ENCODE data around the gene CNNM4.
A peak's percentile ranks its signal among the peaks of the same experiment; 100 is the strongest.

CNNM4 gene

GRCh38 chr2:96756788-96757476 is 3.8 kb upstream of the CNNM4 start:
- POLR2A ChIA-PET = interaction anchor here (0.5 kb wide), 1 partner anchor 79 kb away, joined by 6 read pairs; no protein-coding TSS in a partner anchor
- TF ChIP-seq, protein P1, sequence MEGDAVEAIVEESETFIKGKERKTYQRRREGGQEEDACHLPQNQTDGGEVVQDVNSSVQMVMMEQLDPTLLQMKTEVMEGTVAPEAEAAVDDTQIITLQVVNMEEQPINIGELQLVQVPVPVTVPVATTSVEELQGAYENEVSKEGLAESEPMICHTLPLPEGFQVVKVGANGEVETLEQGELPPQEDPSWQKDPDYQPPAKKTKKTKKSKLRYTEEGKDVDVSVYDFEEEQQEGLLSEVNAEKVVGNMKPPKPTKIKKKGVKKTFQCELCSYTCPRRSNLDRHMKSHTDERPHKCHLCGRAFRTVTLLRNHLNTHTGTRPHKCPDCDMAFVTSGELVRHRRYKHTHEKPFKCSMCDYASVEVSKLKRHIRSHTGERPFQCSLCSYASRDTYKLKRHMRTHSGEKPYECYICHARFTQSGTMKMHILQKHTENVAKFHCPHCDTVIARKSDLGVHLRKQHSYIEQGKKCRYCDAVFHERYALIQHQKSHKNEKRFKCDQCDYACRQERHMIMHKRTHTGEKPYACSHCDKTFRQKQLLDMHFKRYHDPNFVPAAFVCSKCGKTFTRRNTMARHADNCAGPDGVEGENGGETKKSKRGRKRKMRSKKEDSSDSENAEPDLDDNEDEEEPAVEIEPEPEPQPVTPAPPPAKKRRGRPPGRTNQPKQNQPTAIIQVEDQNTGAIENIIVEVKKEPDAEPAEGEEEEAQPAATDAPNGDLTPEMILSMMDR (IDR thresholded peaks at IDR 0.05; ENCODE audit: control extremely low read depth, extremely low read depth, low read depth, missing control alignments) = peak; percentile 5
- no peak for DNase-seq (ENCODE audit: extremely low spot score)
- CTCF ChIA-PET = interaction anchor here (0.6 to 10.0 kb wide), 8 partner anchors 9 to 227 kb away, joined by 3 to 171 read pairs (median 4); no protein-coding TSS in a partner anchor

DNA sequence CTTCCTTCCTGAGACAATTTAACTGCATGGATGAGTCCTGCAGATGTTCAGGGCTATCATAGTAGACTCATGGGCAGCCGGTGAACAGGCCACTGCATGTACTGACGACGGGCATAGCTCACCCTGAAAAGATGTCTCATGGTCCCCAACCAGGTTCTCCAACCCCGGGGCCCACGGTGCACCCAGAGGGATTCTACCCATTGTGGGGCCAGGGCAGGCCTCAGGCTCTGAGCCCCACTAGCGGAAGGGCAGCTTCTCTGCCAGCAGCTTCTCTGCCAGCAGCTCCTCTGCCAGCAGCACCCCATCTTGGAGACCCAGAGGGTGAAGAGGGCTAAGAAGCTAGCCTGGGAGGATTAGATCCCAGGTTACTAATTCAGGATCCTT is 3.2 kb upstream of the CNNM4 start:
- TF ChIP-seq, protein P1 (IDR thresholded peaks at IDR 0.05; ENCODE audit: control extremely low read depth, extremely low read depth, low read depth, missing control alignments) = no peak
- no peak for DNase-seq (ENCODE audit: extremely low spot score)
- ChIA-PET CTCF (interaction anchor here (0.6 to 10.0 kb wide), 8 partner anchors 10 to 227 kb away, joined by 3 to 171 read pairs (median 4); no protein-coding TSS in a partner anchor), POLR2A (interaction anchor here (0.5 kb wide), 1 partner anchor 78 kb away, joined by 6 read pairs; no protein-coding TSS in a partner anchor)

GRCh38 chr2:96758987-96759386 is 1.7 kb upstream of the CNNM4 start:
- no peak for DNase-seq (ENCODE audit: extremely low spot score)
- TF ChIP-seq, protein P1 (IDR thresholded peaks at IDR 0.05; ENCODE audit: control extremely low read depth, extremely low read depth, low read depth, missing control alignments) = no peak
- CTCF ChIA-PET = interaction anchor here (0.9 to 10.0 kb wide), 5 partner anchors 9 to 21 kb away, joined by 3 to 171 read pairs (median 3); partner anchors contain the start of gene LMAN2L
- POLR2A ChIA-PET = no interaction called here

- POLR2A ChIA-PET = no interaction called here
- no peak for DNase-seq (ENCODE audit: extremely low spot score)
- CTCF ChIA-PET = interaction anchor here (0.9 to 10.0 kb wide), 9 partner anchors 10 to 56 kb away, joined by 3 to 171 read pairs (median 9); partner anchors contain the start of genes CNNM3 and LMAN2L
- TF ChIP-seq, protein P1 (IDR thresholded peaks at IDR 0.05; ENCODE audit: control extremely low read depth, extremely low read depth, low read depth, missing control alignments) = no peak
These were observed 1.2 kb upstream of the CNNM4 start for GRCh38 chr2:96759548-96759947.

GRCh38 chr2:96760986-96761832 is 507 bp downstream of the CNNM4 start:
- CTCF ChIA-PET = interaction anchor here (0.7 to 10.0 kb wide), 24 partner anchors 8 to 207 kb away, joined by 3 to 171 read pairs (median 5); partner anchors contain the start of genes ANKRD39 and CNNM3
- TF ChIP-seq, protein P1 (IDR thresholded peaks at IDR 0.05; ENCODE audit: control extremely low read depth, extremely low read depth, low read depth, missing control alignments) = peak; percentile 84
- POLR2A ChIA-PET = interaction anchor here (0.6 to 1.3 kb wide), 6 partner anchors 13 to 226 kb away, joined by 3 to 6 read pairs (median 3); no protein-coding TSS in a partner anchor
- DNase-seq (ENCODE audit: extremely low spot score) = no peak

Data from GM10248 (cell line).